ENCODE results near the gene CLEC5A. TPM values are rescaled to one million over a fixed set of nuclear protein-coding genes. Genes with fewer than 3 reads are reported as not detected.

CLEC5A gene
- total RNA-seq: not detected in 2 replicates

GRCh38 chr7:141946796-141947195 lies at the start of gene CLEC5A:
TSS of gene CLEC5A (minus strand) at chr7:141946974. CDS start at chr7:141946292, 682 bp downstream.

DNA sequence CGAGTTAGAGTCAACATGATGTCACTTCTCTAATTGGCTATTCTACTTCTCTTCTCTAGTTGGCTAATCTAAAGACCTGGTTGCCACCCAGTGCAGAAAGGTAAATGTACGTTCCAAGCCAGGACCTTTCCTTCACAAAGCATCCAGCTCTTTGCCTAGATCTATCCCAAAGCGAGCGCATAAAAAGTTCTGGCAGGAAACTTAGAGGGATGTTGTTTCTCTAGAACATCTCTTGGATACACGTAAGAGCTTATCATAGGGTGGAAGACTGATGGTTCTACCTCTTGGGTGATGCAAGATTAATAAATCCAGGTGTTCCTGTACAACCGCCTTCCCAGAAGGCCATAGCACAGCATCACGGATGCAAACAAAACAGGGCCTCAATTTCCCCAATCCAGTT lies 26.9 kb upstream of the CLEC5A start, which contains the start of gene TAS2R38:
TSS of gene TAS2R38 (minus strand) at position 101 of the 400 bp plus-strand sequence. CDS start at position 17, 84 bp downstream.

DNA sequence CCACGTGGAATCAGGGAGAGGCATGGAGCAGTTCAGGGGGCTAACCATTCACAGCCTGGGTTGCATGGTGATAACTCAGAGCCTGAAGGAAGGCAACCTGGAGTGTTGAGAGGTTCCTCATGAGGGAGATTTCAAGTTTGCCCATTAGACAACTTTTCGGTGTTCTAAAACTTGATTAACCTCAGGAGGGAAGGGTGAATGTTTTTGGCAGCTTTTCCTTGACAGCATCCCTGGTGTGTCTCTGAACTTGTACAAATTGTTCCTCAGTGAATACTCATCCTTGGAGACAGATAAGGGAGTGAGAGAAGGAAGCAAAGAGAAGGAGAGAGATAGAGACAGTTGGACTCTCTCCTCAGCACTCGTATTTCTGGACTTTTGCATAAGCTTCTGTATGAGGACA lies 30.7 kb downstream of the CLEC5A start, which contains the start of gene OR9A4:
TSS of gene OR9A4 (plus strand) at position 301 of the 400 bp plus-strand sequence. CDS start 2,477 bp downstream, outside the sequence.

Other genes with a start within 250 kb of the CLEC5A start
- 21.2 and 24.9 TPM in 2 replicates for gene DENND11, start 244.8 kb downstream of the CLEC5A start, total RNA-seq
- gene WEE2, start 238.6 kb downstream of the CLEC5A start, total RNA-seq: not detected in 2 replicates
- gene SSBP1, start 208.6 kb downstream of the CLEC5A start, total RNA-seq: 124 and 143 TPM in 2 replicates
- 1.4 and 1.5 TPM in 2 replicates for gene TAS2R3, start 182.9 kb downstream of the CLEC5A start, total RNA-seq
- 0.96 and 1.7 TPM in 2 replicates for gene TAS2R4, start 170.3 kb downstream of the CLEC5A start, total RNA-seq
- gene TAS2R5, start 156.8 kb downstream of the CLEC5A start, total RNA-seq: 2.2 and 2.8 TPM in 2 replicates
- gene PRSS37, start 105.5 kb downstream of the CLEC5A start, total RNA-seq: not detected in 2 replicates
- 0.21 TPM in 1 of 2 replicates, not detected in the other for gene OR9A4, start 30.6 kb downstream of the CLEC5A start, total RNA-seq
- not detected in 2 replicates for gene TAS2R38, start 26.8 kb upstream of the CLEC5A start, total RNA-seq
- under 0.01 and 0.48 TPM in 2 replicates for gene MGAM, start 48.9 kb upstream of the CLEC5A start, total RNA-seq
- gene MGAM2, start 164.7 kb upstream of the CLEC5A start, total RNA-seq: not detected in 2 replicates